ENCODE results near the gene GIPC1.
A peak's percentile ranks its signal among the peaks of the same experiment; 100 is the strongest.

GRCh38 chr19:14530506-14530905, 34.6 kb upstream of the GIPC1 start:
- TF ChIP-seq CTCF (IDR thresholded peaks at IDR 0.05) (no peak), BHLHE40 (IDR thresholded peaks at IDR 0.05; ENCODE audit: low read depth, low read length) (no peak), POLR2A (IDR thresholded peaks at IDR 0.05; ENCODE audit: low read length) (no peak), ESRRA (IDR thresholded peaks at IDR 0.05; ENCODE audit: borderline replicate concordance, low read length) (no peak), GATA3 (IDR thresholded peaks at IDR 0.05; ENCODE audit: borderline replicate concordance) (no peak), MYC (IDR thresholded peaks at IDR 0.05; ENCODE audit: borderline replicate concordance, low read length) (no peak), JUN (IDR thresholded peaks at IDR 0.05) (0 out of 5 replicates have a peak, but pooled peaks of 1 of the 2 experiments have one; percentile 8), TP53 (CRISPR knock-in tag; IDR thresholded peaks at IDR 0.05) (no peak)
- TF ChIP-seq, protein P1, sequence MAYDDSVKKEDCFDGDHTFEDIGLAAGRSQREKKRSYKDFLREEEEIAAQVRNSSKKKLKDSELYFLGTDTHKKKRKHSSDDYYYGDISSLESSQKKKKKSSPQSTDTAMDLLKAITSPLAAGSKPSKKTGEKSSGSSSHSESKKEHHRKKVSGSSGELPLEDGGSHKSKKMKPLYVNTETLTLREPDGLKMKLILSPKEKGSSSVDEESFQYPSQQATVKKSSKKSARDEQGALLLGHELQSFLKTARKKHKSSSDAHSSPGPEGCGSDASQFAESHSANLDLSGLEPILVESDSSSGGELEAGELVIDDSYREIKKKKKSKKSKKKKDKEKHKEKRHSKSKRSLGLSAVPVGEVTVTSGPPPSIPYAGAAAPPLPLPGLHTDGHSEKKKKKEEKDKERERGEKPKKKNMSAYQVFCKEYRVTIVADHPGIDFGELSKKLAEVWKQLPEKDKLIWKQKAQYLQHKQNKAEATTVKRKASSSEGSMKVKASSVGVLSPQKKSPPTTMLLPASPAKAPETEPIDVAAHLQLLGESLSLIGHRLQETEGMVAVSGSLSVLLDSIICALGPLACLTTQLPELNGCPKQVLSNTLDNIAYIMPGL (CRISPR knock-in tag; IDR thresholded peaks at IDR 0.05; ENCODE audit: borderline replicate concordance), result no peak

All from A549 (cell line).